Trophoblast cell (in vitro differentiated cells and primary cell): ENCODE results near the gene HSPBP1.

Experiments used
- DNase-seq, 2 donors: peaks; one replicate each; pipeline ENCODE4 v3.0.0-alpha.2; 2016
- H2AFZ ChIP-seq: 2 replicates; pipeline ENCODE4 v1.6.1; 2013; ENCODE audit warnings: low read length, moderate library complexity, mild to moderate bottlenecking; ENCODE audit not compliant: insufficient read depth, poor library complexity
- H2AK5ac ChIP-seq: 2 replicates; pipeline ENCODE4 v1.6.1; 2013; ENCODE audit warnings: mild to moderate bottlenecking, low read length
- H2BK120ac ChIP-seq: 2 replicates; pipeline ENCODE4 v1.6.1; 2013; ENCODE audit warnings: low read length, mild to moderate bottlenecking, moderate library complexity; ENCODE audit not compliant: insufficient read depth, poor library complexity
- H2BK12ac ChIP-seq: 2 replicates; pipeline ENCODE4 v1.6.1; 2013; ENCODE audit warnings: mild to moderate bottlenecking, low read length, moderate library complexity
- H2BK5ac ChIP-seq: 2 replicates; pipeline ENCODE4 v1.6.1; 2013; ENCODE audit warnings: low read length, low read depth, moderate library complexity, mild to moderate bottlenecking; ENCODE audit not compliant: poor library complexity
- H3K14ac ChIP-seq: 2 replicates; pipeline ENCODE4 v1.6.1; 2013; ENCODE audit warnings: mild to moderate bottlenecking, low read length
- H3K18ac ChIP-seq: 2 replicates; pipeline ENCODE4 v1.6.1; 2013; ENCODE audit warnings: mild to moderate bottlenecking, low read length
- H3K23ac ChIP-seq: 2 replicates; pipeline ENCODE4 v1.6.1; 2013; ENCODE audit warnings: low read length
- H3K27ac ChIP-seq: 2 replicates; pipeline ENCODE4 v1.5.1; 2013; ENCODE audit warnings: low read depth, mild to moderate bottlenecking, inconsistent platforms, low read length, moderate library complexity
- H3K27me3 ChIP-seq: 2 replicates; pipeline ENCODE4 v1.6.1; 2013; ENCODE audit warnings: inconsistent platforms, mild to moderate bottlenecking, low read length, moderate library complexity; ENCODE audit not compliant: insufficient read depth
- H3K36me3 ChIP-seq, 2 experiments: 1 replicate in 1 of 2; 2 replicates in 1 of 2; pipeline ENCODE4 v1.6.1; 2013; ENCODE audit warnings: low read length in 2 of 2, mild to moderate bottlenecking in 2 of 2, moderate library complexity in 1 of 2; ENCODE audit not compliant: insufficient read depth in 2 of 2, control insufficient read depth in 1 of 2
- H3K4ac ChIP-seq: 2 replicates; pipeline ENCODE4 v1.6.1; 2013; ENCODE audit warnings: low read depth, mild to moderate bottlenecking, low read length, moderate library complexity
- H3K4me1 ChIP-seq, 2 experiments: 1 replicate in 1 of 2; 2 replicates in 1 of 2; pipeline ENCODE4 v1.6.1; 2013; ENCODE audit warnings: low read length in 2 of 2, mild to moderate bottlenecking in 2 of 2, moderate library complexity in 1 of 2; ENCODE audit not compliant: insufficient read depth in 2 of 2, control insufficient read depth in 1 of 2
- H3K4me2 ChIP-seq: 2 replicates; pipeline ENCODE4 v1.6.1; 2013; ENCODE audit warnings: inconsistent platforms, mild to moderate bottlenecking, low read length, moderate library complexity
- H3K4me3 ChIP-seq: 2 replicates; pipeline ENCODE4 v1.5.1; 2013; ENCODE audit warnings: mild to moderate bottlenecking, low read depth, low read length, inconsistent platforms
- H3K79me1 ChIP-seq: one replicate; pipeline ENCODE4 v1.6.1; 2013; ENCODE audit warnings: low read length
- H3K79me2 ChIP-seq: 2 replicates; pipeline ENCODE4 v1.6.1; 2013; ENCODE audit warnings: low read length, mild to moderate bottlenecking; ENCODE audit not compliant: control insufficient read depth, insufficient read depth, poor library complexity
- H3K9ac ChIP-seq: 2 replicates; pipeline ENCODE4 v1.6.1; 2013; ENCODE audit warnings: mild to moderate bottlenecking, low read length
- H3K9me3 ChIP-seq: 2 replicates; pipeline ENCODE4 v1.6.1; 2013; ENCODE audit warnings: low read depth, mild to moderate bottlenecking, control low read depth, inconsistent platforms, low read length; ENCODE audit not compliant: insufficient read depth
- H4K12ac ChIP-seq: 2 replicates; pipeline ENCODE4 v1.6.1; 2013; ENCODE audit warnings: low read depth, mild to moderate bottlenecking, low read length, moderate library complexity
- H4K8ac ChIP-seq: 2 replicates; pipeline ENCODE4 v1.6.1; 2013; ENCODE audit warnings: low read depth, mild to moderate bottlenecking, low read length, moderate library complexity
- H4K91ac ChIP-seq: one replicate; pipeline ENCODE4 v1.6.1; 2013; ENCODE audit warnings: low read depth, mild to moderate bottlenecking, low read length, moderate library complexity
- WGBS: extraction: QIAGEN DNeasy Blood & Tissue Kit; methylation state at CpG from one replicate; pipeline ENCODE4 v1.1.7; 2013; ENCODE audit warnings: missing lambda C conversion rate; ENCODE audit not compliant: insufficient read length, insufficient coverage; ENCODE audit errors: extremely low coverage; 5-methylcytosine and 5-hydroxymethylcytosine counted together

The HSPBP1 gene

DNA sequence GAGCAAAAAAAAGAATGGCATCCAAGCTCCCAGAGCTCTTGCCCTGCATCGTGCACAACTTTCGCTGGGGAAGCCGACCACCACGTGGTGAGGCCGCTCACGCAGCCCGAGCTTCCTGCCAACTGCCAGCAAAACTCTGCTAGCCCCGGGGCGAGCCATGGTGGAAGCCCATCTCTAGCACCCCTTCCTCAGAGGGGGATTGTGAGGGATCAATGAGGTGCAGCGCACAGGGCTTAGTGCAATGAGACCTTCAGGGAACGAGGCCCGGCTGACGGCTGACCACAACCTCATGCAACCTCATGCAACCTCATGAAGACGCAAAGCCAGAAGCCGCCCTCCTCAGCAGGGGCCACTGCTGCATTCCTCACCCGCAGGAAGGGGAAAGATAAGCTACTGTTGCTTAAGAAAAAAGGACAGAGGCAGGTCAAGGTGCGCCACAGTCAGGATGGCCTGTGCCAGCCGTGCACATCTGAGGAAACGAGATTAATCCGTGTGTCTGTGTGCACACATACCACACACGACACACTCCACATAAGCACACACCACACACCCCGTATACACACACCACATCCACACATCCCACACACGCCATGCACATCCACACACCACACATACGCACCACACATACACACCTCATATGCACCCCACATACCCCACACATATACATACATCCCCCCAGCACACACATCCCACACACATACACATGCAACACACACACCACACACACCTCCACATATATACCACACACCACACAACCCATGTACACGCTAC lies 9.6 kb downstream of the HSPBP1 start:
- Histone ChIP-seq H3K18ac (no peak overlapping the region), H2BK120ac (no peak overlapping the region), H2BK5ac (no peak overlapping the region), H4K12ac (no peak overlapping the region), H3K4ac (no peak overlapping the region), H3K27ac (no peak overlapping the region), H3K4me2 (no peak overlapping the region), H3K9me3 (peaks cover 9% of the 10 kb centered on the region), H3K14ac (no peak overlapping the region), H3K23ac (peak overlapping the region; percentile 42), H3K36me3 (peaks cover 7 to 16% of the 10 kb centered on the region in 2 experiments), H2AFZ (no peak overlapping the region), H2BK12ac (no peak overlapping the region), H3K79me1 (no peaks in the 10 kb centered on the region), H2AK5ac (no peak overlapping the region), H4K8ac (no peak overlapping the region), H4K91ac (no peak overlapping the region), H3K27me3 (no peaks in the 10 kb centered on the region), H3K9ac (no peak overlapping the region), H3K4me3 (peak overlapping the region; percentile 61), H3K79me2 (no peaks in the 10 kb centered on the region), H3K4me1 (no peaks in the 10 kb centered on the region)
- peak; percentile 51 to 64 for DNase-seq
- 100% methylated on average over 3 of the region's 25 CpGs for WGBS

DNA sequence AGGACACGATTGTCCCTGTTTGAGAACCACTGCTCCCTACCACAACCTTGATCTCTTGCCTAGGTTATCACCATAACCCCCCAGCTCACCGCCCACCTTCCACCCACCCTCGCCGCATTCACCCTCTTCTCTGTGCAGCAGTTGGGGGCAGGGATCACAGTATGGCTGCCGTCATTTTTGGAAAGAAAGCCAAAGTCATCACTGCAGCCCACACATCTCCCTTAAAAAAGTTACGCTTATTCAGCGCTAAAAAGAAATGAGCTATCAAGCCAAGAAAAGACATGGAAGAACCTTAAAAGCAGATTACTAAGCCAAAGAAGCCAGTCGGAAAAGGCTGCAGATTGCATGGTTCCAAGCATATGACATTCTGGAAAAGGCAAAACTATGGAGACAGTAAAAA lies 10.6 kb downstream of the HSPBP1 start:
- WGBS: no CpG with 5 or more reads among the region's 8 CpGs
- H2BK120ac ChIP-seq: no peak overlapping the region
- no peak overlapping the region for H3K4me3 ChIP-seq
- no peak for DNase-seq
- H3K9ac ChIP-seq: no peak overlapping the region
- no peak overlapping the region for H4K8ac ChIP-seq
- no peaks in the 10 kb centered on the region for H3K79me2 ChIP-seq
- peaks cover 5 to 11% of the 10 kb centered on the region in 2 experiments for H3K36me3 ChIP-seq
- H2BK5ac ChIP-seq: no peak overlapping the region
- H3K4ac ChIP-seq: no peak overlapping the region
- H4K91ac ChIP-seq: no peak overlapping the region
- H3K79me1 ChIP-seq: no peaks in the 10 kb centered on the region
- no peak overlapping the region for H3K4me2 ChIP-seq
- H2AK5ac ChIP-seq: no peak overlapping the region
- H4K12ac ChIP-seq: no peak overlapping the region
- no peaks in the 10 kb centered on the region for H3K27me3 ChIP-seq
- H2BK12ac ChIP-seq: no peak overlapping the region
- H3K9me3 ChIP-seq: peaks cover 9% of the 10 kb centered on the region
- no peak overlapping the region for H3K18ac ChIP-seq
- H3K27ac ChIP-seq: no peak overlapping the region
- H2AFZ ChIP-seq: no peak overlapping the region
- H3K4me1 ChIP-seq: no peaks in the 10 kb centered on the region
- no peak overlapping the region for H3K23ac ChIP-seq
- H3K14ac ChIP-seq: no peak overlapping the region

DNA sequence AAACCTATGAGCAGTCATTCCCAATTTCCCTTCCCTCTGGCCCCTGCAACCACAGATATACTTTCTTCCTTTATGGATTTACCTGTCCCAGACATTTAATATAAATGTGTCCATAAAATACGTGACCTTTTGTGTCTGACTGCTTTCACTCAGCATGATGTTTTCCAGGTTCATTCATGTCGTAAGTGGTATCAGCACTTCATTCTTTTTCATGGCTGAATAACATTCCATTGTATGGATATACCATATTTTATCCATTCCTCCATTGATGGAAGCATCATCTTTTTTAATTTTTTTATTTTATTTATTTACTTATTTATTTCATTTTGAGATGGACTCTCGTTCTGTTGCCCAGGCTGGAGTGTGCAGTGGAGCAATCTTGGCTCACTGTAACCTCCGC lies 13.1 kb downstream of the HSPBP1 start:
- Histone ChIP-seq H3K79me1 (no peaks in the 10 kb centered on the region), H2AFZ (no peak overlapping the region)

DNA sequence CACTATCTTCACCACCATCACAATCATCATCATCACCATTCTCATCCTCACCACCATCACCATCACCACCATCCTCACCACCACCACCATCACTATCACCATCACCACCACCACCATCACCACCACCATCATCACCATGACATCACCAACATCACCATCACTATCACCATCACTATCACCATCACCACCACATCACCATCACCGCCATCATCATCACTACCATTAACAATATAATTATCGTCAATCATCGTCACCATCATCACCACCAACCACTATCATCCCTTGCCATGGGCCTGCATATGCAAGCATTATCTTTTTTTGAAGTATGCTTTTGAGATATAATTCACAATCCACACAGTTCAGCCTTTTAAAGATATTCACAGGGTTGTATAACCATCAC lies 13.5 kb downstream of the HSPBP1 start:
- Histone ChIP-seq H3K14ac (no peak overlapping the region), H3K36me3 (peaks cover 0 to 8% of the 10 kb centered on the region in 2 experiments), H3K4me3 (peak overlapping the region; percentile 14), H2BK12ac (no peak overlapping the region), H3K27me3 (no peaks in the 10 kb centered on the region), H3K79me1 (no peaks in the 10 kb centered on the region), H2BK5ac (no peak overlapping the region), H3K4me1 (no peaks in the 10 kb centered on the region), H3K9me3 (peaks cover 9% of the 10 kb centered on the region), H3K23ac (no peak overlapping the region), H3K27ac (no peak overlapping the region), H4K12ac (no peak overlapping the region), H2AK5ac (no peak overlapping the region), H3K4ac (no peak overlapping the region), H3K9ac (no peak overlapping the region), H3K79me2 (no peaks in the 10 kb centered on the region), H3K4me2 (no peak overlapping the region), H3K18ac (no peak overlapping the region), H4K91ac (no peak overlapping the region), H2AFZ (no peak overlapping the region), H2BK120ac (no peak overlapping the region), H4K8ac (no peak overlapping the region)
- WGBS: 100% methylated on average over 2 of the region's 3 CpGs
- no peak for DNase-seq

More for the DNA sequence above, 13.1 kb downstream of the HSPBP1 start:
- Histone ChIP-seq H3K4me1 (no peaks in the 10 kb centered on the region), H3K27ac (no peak overlapping the region), H4K12ac (no peak overlapping the region), H3K14ac (no peak overlapping the region), H3K79me2 (no peaks in the 10 kb centered on the region), H3K18ac (no peak overlapping the region), H4K8ac (no peak overlapping the region), H2BK12ac (no peak overlapping the region), H2BK120ac (no peak overlapping the region), H2BK5ac (no peak overlapping the region), H3K9me3 (peaks cover 9% of the 10 kb centered on the region), H3K4me2 (no peak overlapping the region), H3K27me3 (no peaks in the 10 kb centered on the region), H3K4ac (no peak overlapping the region), H3K4me3 (no peak overlapping the region), H3K36me3 (peaks cover 0 to 11% of the 10 kb centered on the region in 2 experiments), H4K91ac (no peak overlapping the region), H3K9ac (no peak overlapping the region), H2AK5ac (no peak overlapping the region), H3K23ac (no peak overlapping the region)
- DNase-seq: no peak
- WGBS: no CpG with 5 or more reads among the region's 4 CpGs
